ENCODE measurements around the gene NDUFB6. TPM values are rescaled to one million over a fixed set of nuclear protein-coding genes. Genes with fewer than 3 reads are reported as not detected.

The NDUFB6 gene
- total RNA-seq, 2 experiments from 2014 or later = 54.0 to 69.5 TPM

DNA sequence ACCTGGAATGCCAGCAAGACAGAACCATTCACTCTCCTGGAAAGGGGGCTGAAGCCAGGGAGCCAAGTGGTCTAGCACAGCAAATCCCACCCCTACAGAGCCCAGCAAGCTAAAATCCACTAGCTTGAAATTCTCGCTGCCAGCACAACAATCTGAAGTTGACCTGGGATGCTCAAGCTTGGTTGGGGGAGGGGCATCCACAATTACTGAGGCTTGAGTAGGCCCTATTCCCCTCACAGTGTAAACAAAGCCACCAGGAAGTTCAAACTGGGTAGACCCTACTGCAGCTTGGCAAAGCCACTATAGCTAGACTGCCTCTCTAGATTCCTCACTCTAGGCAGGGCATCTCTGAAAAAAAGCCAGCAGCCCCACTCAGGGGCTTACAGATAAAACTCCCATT lies 64.2 kb downstream of the NDUFB6 start:
- H3K9me3 ChIP-seq (ENCODE audit: low read length) = no peaks in the 10 kb centered on the region
- ChIA-PET CTCF (ENCODE audit: unreplicated experiment) (no interaction called here), POLR2A (interaction anchor here (1.1 kb wide), 1 partner anchor 21 kb away, joined by 3 read pairs; no protein-coding TSS in a partner anchor)
- TF ChIP-seq, protein P1, sequence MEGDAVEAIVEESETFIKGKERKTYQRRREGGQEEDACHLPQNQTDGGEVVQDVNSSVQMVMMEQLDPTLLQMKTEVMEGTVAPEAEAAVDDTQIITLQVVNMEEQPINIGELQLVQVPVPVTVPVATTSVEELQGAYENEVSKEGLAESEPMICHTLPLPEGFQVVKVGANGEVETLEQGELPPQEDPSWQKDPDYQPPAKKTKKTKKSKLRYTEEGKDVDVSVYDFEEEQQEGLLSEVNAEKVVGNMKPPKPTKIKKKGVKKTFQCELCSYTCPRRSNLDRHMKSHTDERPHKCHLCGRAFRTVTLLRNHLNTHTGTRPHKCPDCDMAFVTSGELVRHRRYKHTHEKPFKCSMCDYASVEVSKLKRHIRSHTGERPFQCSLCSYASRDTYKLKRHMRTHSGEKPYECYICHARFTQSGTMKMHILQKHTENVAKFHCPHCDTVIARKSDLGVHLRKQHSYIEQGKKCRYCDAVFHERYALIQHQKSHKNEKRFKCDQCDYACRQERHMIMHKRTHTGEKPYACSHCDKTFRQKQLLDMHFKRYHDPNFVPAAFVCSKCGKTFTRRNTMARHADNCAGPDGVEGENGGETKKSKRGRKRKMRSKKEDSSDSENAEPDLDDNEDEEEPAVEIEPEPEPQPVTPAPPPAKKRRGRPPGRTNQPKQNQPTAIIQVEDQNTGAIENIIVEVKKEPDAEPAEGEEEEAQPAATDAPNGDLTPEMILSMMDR (conservative IDR thresholded peaks at IDR 0.05; ENCODE audit: low read length) = no peak
- H3K9me2 ChIP-seq (ENCODE audit: insufficient read depth, low read length) = no peaks in the 10 kb centered on the region
- intact Hi-C loops (cut with micrococcal nuclease; ENCODE audit: unreplicated experiment) = no loop called here
- BruUV-seq (replicated peaks) = no TSS peak
- H3K36me3 ChIP-seq (ENCODE audit: insufficient read depth, low read length) = no peaks in the 10 kb centered on the region
- no peak overlapping the region for H2AFZ ChIP-seq (ENCODE audit: low read length)
- no peak for DNase-seq (ENCODE audit: low spot score)
- no peak overlapping the region for H3K4me3 ChIP-seq (ENCODE audit: low read depth, low read length, poor library complexity, severe bottlenecking)
- no peaks in the 10 kb centered on the region for H3K4me1 ChIP-seq (ENCODE audit: insufficient read depth, low read length, poor library complexity, severe bottlenecking)
- H3K27ac ChIP-seq (ENCODE audit: low read depth, low read length, poor library complexity, severe bottlenecking) = no peak overlapping the region
- no peaks in the 10 kb centered on the region for H3K79me2 ChIP-seq (ENCODE audit: insufficient read depth, low read depth, low read length)
- no peak overlapping the region for H3K4me2 ChIP-seq (ENCODE audit: low read length)
- H4K20me1 ChIP-seq (ENCODE audit: insufficient read depth, low read length) = no peaks in the 10 kb centered on the region

DNA sequence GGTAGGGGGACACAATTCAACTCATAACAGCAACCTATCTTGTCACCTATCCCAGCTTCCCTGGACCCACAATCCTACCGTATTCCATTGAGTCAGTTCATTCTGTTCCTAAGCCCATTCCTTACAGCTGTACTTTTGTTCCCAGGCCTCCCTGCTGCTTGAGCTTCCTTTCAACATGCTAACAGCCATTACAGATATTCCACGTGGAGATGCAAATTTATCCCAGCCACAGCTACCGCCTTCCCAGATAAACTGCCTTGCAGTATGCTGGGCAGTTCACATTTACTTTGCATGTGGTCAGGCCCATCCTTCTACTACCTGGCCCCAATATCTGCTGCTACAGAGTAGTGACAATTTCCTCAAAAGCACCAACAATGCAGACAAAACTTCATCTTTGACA lies 70.0 kb downstream of the NDUFB6 start:
- Histone ChIP-seq H3K4me1 (ENCODE audit: insufficient read depth, low read length, poor library complexity, severe bottlenecking) (no peaks in the 10 kb centered on the region), H3K79me2 (ENCODE audit: insufficient read depth, low read depth, low read length) (no peaks in the 10 kb centered on the region), H3K9me3 (ENCODE audit: low read length) (no peaks in the 10 kb centered on the region), H3K27ac (ENCODE audit: low read depth, low read length, poor library complexity, severe bottlenecking) (no peak overlapping the region), H3K4me3 (ENCODE audit: low read depth, low read length, poor library complexity, severe bottlenecking) (no peak overlapping the region), H2AFZ (ENCODE audit: low read length) (no peak overlapping the region), H4K20me1 (ENCODE audit: insufficient read depth, low read length) (no peaks in the 10 kb centered on the region), H3K36me3 (ENCODE audit: insufficient read depth, low read length) (no peaks in the 10 kb centered on the region), H3K4me2 (ENCODE audit: low read length) (no peak overlapping the region), H3K9me2 (ENCODE audit: insufficient read depth, low read length) (no peaks in the 10 kb centered on the region)
- DNase-seq (ENCODE audit: low spot score) = no peak
- TF ChIP-seq EZH2phosphoT487 (IDR thresholded peaks at IDR 0.05; ENCODE audit: borderline replicate concordance, low read depth, low read length) = no peak
- TF ChIP-seq, protein P1 (conservative IDR thresholded peaks at IDR 0.05; ENCODE audit: low read length) = no peak
- no TSS peak for BruUV-seq (replicated peaks)
- ChIA-PET POLR2A (no interaction called here), CTCF (ENCODE audit: unreplicated experiment) (no interaction called here)
- intact Hi-C loops (cut with micrococcal nuclease; ENCODE audit: unreplicated experiment) = no loop called here

Other genes with a start within 250 kb of the NDUFB6 start
- gene ACO1, start 188.5 kb downstream of the NDUFB6 start, total RNA-seq (2014; rRNA removed; shearing (Covaris generic)) = 8.8 and 9.2 TPM in 2 replicates
- 8.8 and 9.0 TPM in 2 replicates for gene ACO1, start 188.5 kb downstream of the NDUFB6 start, total RNA-seq (2022)
- gene RIGI, start 47.0 kb downstream of the NDUFB6 start, total RNA-seq (2014; rRNA removed; shearing (Covaris generic)) = 1.1 and 1.5 TPM in 2 replicates
- gene RIGI, start 47.0 kb downstream of the NDUFB6 start, total RNA-seq (2022) = 1.5 and 1.7 TPM in 2 replicates
- gene SMIM27, start 20.8 kb downstream of the NDUFB6 start, total RNA-seq (2014; rRNA removed; shearing (Covaris generic)) = 17.6 and 19.5 TPM in 2 replicates
- gene SMIM27, start 20.8 kb downstream of the NDUFB6 start, total RNA-seq (2022) = 21.2 and 36.6 TPM in 2 replicates
- gene TOPORS, start 20.6 kb downstream of the NDUFB6 start, total RNA-seq (2014; rRNA removed; shearing (Covaris generic)) = 17.4 and 20.1 TPM in 2 replicates
- gene TOPORS, start 20.6 kb downstream of the NDUFB6 start, total RNA-seq (2022) = 16.2 and 19.2 TPM in 2 replicates
- not detected in 2 replicates for gene TAF1L, start 62.5 kb upstream of the NDUFB6 start, total RNA-seq (2014; rRNA removed; shearing (Covaris generic))
- gene TAF1L, start 62.5 kb upstream of the NDUFB6 start, total RNA-seq (2022) = 0.06 TPM in 1 of 2 replicates, not detected in the other
- gene TMEM215, start 210.4 kb upstream of the NDUFB6 start, total RNA-seq (2014; rRNA removed; shearing (Covaris generic)) = 0.10 TPM in 1 of 2 replicates, not detected in the other
- gene TMEM215, start 210.4 kb upstream of the NDUFB6 start, total RNA-seq (2022) = not detected in 2 replicates

Measured in OCI-LY7 (cell line).